ENCODE results near the gene CHAT. TPM values are rescaled to one million over a fixed set of nuclear protein-coding genes. Genes with fewer than 3 reads are reported as not detected.

The CHAT gene
- total RNA-seq, 2 experiments from 2014 or later: not detected

DNA sequence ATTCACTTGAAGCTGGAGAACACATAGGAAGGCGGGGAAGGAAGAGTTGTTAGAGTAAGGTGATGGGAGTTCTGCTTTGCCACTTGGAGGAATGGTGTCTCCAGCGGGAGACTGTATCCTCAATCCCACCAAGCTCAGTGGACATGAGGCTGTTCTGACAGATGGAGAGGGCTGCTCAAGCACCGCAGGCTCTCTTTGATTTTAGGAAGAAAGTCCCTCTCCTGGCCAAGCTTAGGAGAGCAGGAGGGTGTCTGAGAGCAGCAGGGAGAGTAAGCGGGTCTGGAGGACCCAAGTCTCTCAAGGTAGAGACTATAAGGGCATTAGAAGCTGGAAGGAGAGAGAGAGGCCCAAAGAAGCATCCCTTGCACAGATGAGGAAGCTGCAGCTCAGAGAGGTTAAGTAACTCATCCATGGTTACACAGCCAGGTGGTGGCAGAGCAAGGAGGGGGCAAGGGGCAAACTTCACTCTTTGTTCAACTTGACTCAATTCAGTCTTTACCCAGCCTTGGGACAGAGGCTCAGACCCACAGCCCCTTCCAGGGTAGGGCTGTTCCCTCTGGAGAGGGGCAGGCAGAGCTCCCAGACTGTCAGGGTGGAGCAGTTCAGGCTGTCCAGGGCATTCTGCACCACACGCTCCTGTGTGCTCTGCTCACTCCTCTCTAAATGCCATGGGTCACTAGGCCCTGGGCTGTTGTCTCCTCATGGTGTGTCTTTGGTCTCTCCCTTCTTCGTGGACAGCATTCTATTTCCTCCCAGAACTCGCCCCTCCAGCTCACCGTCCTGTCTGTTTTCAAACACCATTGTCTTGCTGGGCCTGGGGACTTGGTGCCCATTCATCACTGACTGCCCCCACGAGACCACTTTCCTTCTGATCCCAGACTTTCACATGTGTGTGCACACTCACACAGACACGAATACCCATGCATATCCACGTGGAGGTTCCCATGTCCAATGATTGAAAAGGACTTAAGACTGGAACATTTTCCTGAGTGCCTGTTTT is 8.9 kb downstream of the CHAT start:
- no peaks in the 10 kb centered on the region for H3K36me3 ChIP-seq (ENCODE audit: insufficient read depth, low read length)
- H3K27me3 ChIP-seq (ENCODE audit: control insufficient read depth in 1 of 2, insufficient read depth in 2 of 2, low read length in 2 of 2): peaks cover 3 to 14% of the 10 kb centered on the region in 2 experiments
- no peak overlapping the region for H3K27ac ChIP-seq (ENCODE audit: low read depth in 1 of 2, low read length in 2 of 2)
- Mint-ChIP-seq H3K36me3 (ENCODE audit: low read depth) (no peaks in the 10 kb centered on the region), H3K27me3 (peaks cover 45% of the 10 kb centered on the region), H3K4me3 (no peak overlapping the region), H3K9me3 (no peaks in the 10 kb centered on the region), H3K27ac (no peak overlapping the region), H3K4me1 (ENCODE audit: low read depth) (no peaks in the 10 kb centered on the region)
- no peaks in the 10 kb centered on the region for H3K4me1 ChIP-seq (ENCODE audit: insufficient read depth, low read length)
- H3K4me3 ChIP-seq (ENCODE audit: low read length): no peak overlapping the region
- intact Hi-C loops (cut with DNase I, micrococcal nuclease): no loop called here
- POLR2A ChIA-PET: no interaction called here
- no peaks in the 10 kb centered on the region for H3K9me3 ChIP-seq (ENCODE audit: control insufficient read depth in 1 of 2, insufficient read depth in 1 of 2, low read length in 2 of 2)
- CTCF ChIA-PET: no interaction called here
- TF ChIP-seq, protein P1, sequence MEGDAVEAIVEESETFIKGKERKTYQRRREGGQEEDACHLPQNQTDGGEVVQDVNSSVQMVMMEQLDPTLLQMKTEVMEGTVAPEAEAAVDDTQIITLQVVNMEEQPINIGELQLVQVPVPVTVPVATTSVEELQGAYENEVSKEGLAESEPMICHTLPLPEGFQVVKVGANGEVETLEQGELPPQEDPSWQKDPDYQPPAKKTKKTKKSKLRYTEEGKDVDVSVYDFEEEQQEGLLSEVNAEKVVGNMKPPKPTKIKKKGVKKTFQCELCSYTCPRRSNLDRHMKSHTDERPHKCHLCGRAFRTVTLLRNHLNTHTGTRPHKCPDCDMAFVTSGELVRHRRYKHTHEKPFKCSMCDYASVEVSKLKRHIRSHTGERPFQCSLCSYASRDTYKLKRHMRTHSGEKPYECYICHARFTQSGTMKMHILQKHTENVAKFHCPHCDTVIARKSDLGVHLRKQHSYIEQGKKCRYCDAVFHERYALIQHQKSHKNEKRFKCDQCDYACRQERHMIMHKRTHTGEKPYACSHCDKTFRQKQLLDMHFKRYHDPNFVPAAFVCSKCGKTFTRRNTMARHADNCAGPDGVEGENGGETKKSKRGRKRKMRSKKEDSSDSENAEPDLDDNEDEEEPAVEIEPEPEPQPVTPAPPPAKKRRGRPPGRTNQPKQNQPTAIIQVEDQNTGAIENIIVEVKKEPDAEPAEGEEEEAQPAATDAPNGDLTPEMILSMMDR (IDR thresholded peaks at IDR 0.05): no peak
- ATAC-seq (ENCODE audit: poor library complexity) (no peak), DNase-seq (no peak)

GRCh38 chr10:49624629-49625028 is 10.8 kb downstream of the CHAT start:
- Mint-ChIP-seq H3K27ac (no peak overlapping the region), H3K27me3 (peaks cover 27% of the 10 kb centered on the region), H3K4me3 (no peak overlapping the region), H3K36me3 (ENCODE audit: low read depth) (no peaks in the 10 kb centered on the region), H3K9me3 (no peaks in the 10 kb centered on the region), H3K4me1 (ENCODE audit: low read depth) (no peaks in the 10 kb centered on the region)
- ChIA-PET POLR2A (no interaction called here), CTCF (no interaction called here)
- no peak overlapping the region for H3K27ac ChIP-seq (ENCODE audit: low read depth in 1 of 2, low read length in 2 of 2)
- H3K36me3 ChIP-seq (ENCODE audit: insufficient read depth, low read length): no peaks in the 10 kb centered on the region
- H3K27me3 ChIP-seq (ENCODE audit: control insufficient read depth in 1 of 2, insufficient read depth in 2 of 2, low read length in 2 of 2): peaks cover 0 to 2% of the 10 kb centered on the region in 2 experiments
- DNase-seq (no peak), ATAC-seq (ENCODE audit: poor library complexity) (no peak)
- peaks cover 0 to 3% of the 10 kb centered on the region in 2 experiments for H3K9me3 ChIP-seq (ENCODE audit: control insufficient read depth in 1 of 2, insufficient read depth in 1 of 2, low read length in 2 of 2)
- intact Hi-C loops (cut with DNase I, micrococcal nuclease): no loop called here
- TF ChIP-seq, protein P1 (IDR thresholded peaks at IDR 0.05): no peak
- H3K4me3 ChIP-seq (ENCODE audit: low read length): no peak overlapping the region
- H3K4me1 ChIP-seq (ENCODE audit: insufficient read depth, low read length): no peaks in the 10 kb centered on the region

- POLR2A ChIA-PET: no interaction called here
- H3K36me3 ChIP-seq (ENCODE audit: insufficient read depth, low read length): no peaks in the 10 kb centered on the region
- Mint-ChIP-seq H3K27ac (no peak overlapping the region), H3K4me3 (no peak overlapping the region), H3K4me1 (ENCODE audit: low read depth) (no peaks in the 10 kb centered on the region), H3K27me3 (peaks cover 19% of the 10 kb centered on the region), H3K36me3 (ENCODE audit: low read depth) (no peaks in the 10 kb centered on the region), H3K9me3 (no peaks in the 10 kb centered on the region)
- no peak overlapping the region for H3K4me3 ChIP-seq (ENCODE audit: low read length)
- no peak for DNase-seq
- no peak for ATAC-seq (ENCODE audit: poor library complexity)
- TF ChIP-seq, protein P1 (IDR thresholded peaks at IDR 0.05): no peak
- no peak overlapping the region for H3K27ac ChIP-seq (ENCODE audit: low read depth in 1 of 2, low read length in 2 of 2)
- H3K4me1 ChIP-seq (ENCODE audit: insufficient read depth, low read length): no peaks in the 10 kb centered on the region
- peaks cover 0 to 3% of the 10 kb centered on the region in 2 experiments for H3K9me3 ChIP-seq (ENCODE audit: control insufficient read depth in 1 of 2, insufficient read depth in 1 of 2, low read length in 2 of 2)
- intact Hi-C loops (cut with DNase I, micrococcal nuclease): no loop called here
- CTCF ChIA-PET: no interaction called here
- H3K27me3 ChIP-seq (ENCODE audit: control insufficient read depth in 1 of 2, insufficient read depth in 2 of 2, low read length in 2 of 2): peaks cover 0 to 2% of the 10 kb centered on the region in 2 experiments
Observed at GRCh38 chr10:49625411-49625810, 11.6 kb downstream of the CHAT start.

All from CD4-positive, alpha-beta T cell (primary cell).